GM23248 (cell line): ENCODE measurements around the gene ACO2. TPM values are rescaled to one million over a fixed set of nuclear protein-coding genes. Genes with fewer than 3 reads are reported as not detected.
A peak's percentile ranks its signal among the peaks of the same experiment; 100 is the strongest.

Experiments used
- DNase-seq: peaks from one replicate; pipeline ENCODE4 v3.0.0-alpha.2; 2015
- H2AFZ ChIP-seq: fragments of 200-600 bp; sonication (generic); 2 replicates; pipeline ENCODE4 v1.6.1; 2016; ENCODE audit warnings: antibody characterized with exemption
- H3F3A ChIP-seq: fragments of 200-600 bp; sonication (generic); 2 replicates; pipeline ENCODE4 v1.6.1; 2016; ENCODE audit warnings: mild to moderate bottlenecking, antibody characterized with exemption, mixed run types; ENCODE audit not compliant: insufficient read depth
- H3K27ac ChIP-seq: fragments of 200-600 bp; sonication (generic); 2 replicates; pipeline ENCODE4 v1.5.1; 2016; ENCODE audit warnings: mild to moderate bottlenecking
- H3K27me3 ChIP-seq: fragments of 200-600 bp; sonication (generic); replicated peaks from 2 replicates; pipeline ENCODE4 v1.6.1; 2016; ENCODE audit warnings: mild to moderate bottlenecking; ENCODE audit not compliant: insufficient read depth
- H3K36me3 ChIP-seq: fragments of 200-600 bp; sonication (generic); 2 replicates; pipeline ENCODE4 v1.6.1; 2016; ENCODE audit warnings: low read depth, mild to moderate bottlenecking
- H3K4me1 ChIP-seq: fragments of 200-600 bp; sonication (generic); 2 replicates; pipeline ENCODE4 v1.6.1; 2016; ENCODE audit warnings: mild to moderate bottlenecking; ENCODE audit not compliant: insufficient read depth
- H3K4me2 ChIP-seq: fragments of 200-600 bp; sonication (generic); one replicate; pipeline ENCODE4 v1.6.1; 2016; ENCODE audit warnings: mild to moderate bottlenecking; ENCODE audit not compliant: unreplicated experiment
- H3K4me3 ChIP-seq: fragments of 200-600 bp; sonication (generic); 2 replicates; pipeline ENCODE4 v1.5.1; 2016; ENCODE audit warnings: mild to moderate bottlenecking
- H3K79me2 ChIP-seq: fragments of 200-600 bp; sonication (generic); 2 replicates; pipeline ENCODE4 v1.6.1; 2016; ENCODE audit warnings: mild to moderate bottlenecking; ENCODE audit not compliant: insufficient read depth
- H3K9ac ChIP-seq: fragments of 200-600 bp; sonication (generic); 2 replicates; pipeline ENCODE4 v1.6.1; 2016; ENCODE audit warnings: mild to moderate bottlenecking
- H3K9me2 ChIP-seq: fragments of 200-600 bp; sonication (generic); 2 replicates; pipeline ENCODE4 v1.6.1; 2016; ENCODE audit warnings: mixed run types, mild to moderate bottlenecking, moderate library complexity; ENCODE audit not compliant: insufficient read depth
- H3K9me3 ChIP-seq: fragments of 200-600 bp; sonication (generic); one replicate; pipeline ENCODE4 v1.6.1; 2017; ENCODE audit warnings: low read depth
- H4K20me1 ChIP-seq: fragments of 200-600 bp; sonication (generic); 2 replicates; pipeline ENCODE4 v1.6.0; 2016; ENCODE audit not compliant: insufficient read depth
- EZH2 ChIP-seq: fragments of 200-600 bp; sonication (generic); IDR thresholded peaks from 2 replicates; pipeline ENCODE4 v1.6.1; 2018; ENCODE audit warnings: antibody characterized with exemption, mild to moderate bottlenecking; ENCODE audit not compliant: insufficient read depth, poor library complexity, severe bottlenecking
- EZH2phosphoT487 ChIP-seq: fragments of 200-600 bp; sonication (generic); IDR thresholded peaks from 2 replicates; pipeline ENCODE4 v1.6.1; 2018; ENCODE audit warnings: antibody characterized with exemption, moderate library complexity, mild to moderate bottlenecking, low read depth; ENCODE audit not compliant: insufficient read depth
- WGBS, 2 experiments: methylation state at CpG; one replicate each; pipeline ENCODE4 v1.1.6; 2015 to 2017; ENCODE audit warnings: low lambda C conversion rate in 2 of 2, low coverage in 1 of 2; ENCODE audit errors: missing lambda C conversion rate in 2 of 2; 5-methylcytosine and 5-hydroxymethylcytosine counted together
- in situ Hi-C: fragments of 300-500 bp; cut with MboI; formaldehyde crosslinking; loops from 2 replicates; pipeline ENCODE4 v1.15.0; 2020
- polyA plus RNA-seq: library from polyadenylated mRNA; unstranded; fragments of >200 nt; fragmentation: Nextera tagmentation; extraction: Ambion mirVana; gene quantifications from 2 replicates; pipeline ENCODE4 v1.2.1, GENCODE V29; 2016
- total RNA-seq: library from RNA; depleted of rRNA; stranded (reverse); fragments of >200 nt; shearing (Covaris generic); gene quantifications from 2 replicates; pipeline ENCODE4 v1.2.3, GENCODE V29; 2014

The ACO2 gene
- total and polyA plus RNA-seq, 2 experiments from 2014 or later, result 41.5 to 68.7 TPM

DNA sequence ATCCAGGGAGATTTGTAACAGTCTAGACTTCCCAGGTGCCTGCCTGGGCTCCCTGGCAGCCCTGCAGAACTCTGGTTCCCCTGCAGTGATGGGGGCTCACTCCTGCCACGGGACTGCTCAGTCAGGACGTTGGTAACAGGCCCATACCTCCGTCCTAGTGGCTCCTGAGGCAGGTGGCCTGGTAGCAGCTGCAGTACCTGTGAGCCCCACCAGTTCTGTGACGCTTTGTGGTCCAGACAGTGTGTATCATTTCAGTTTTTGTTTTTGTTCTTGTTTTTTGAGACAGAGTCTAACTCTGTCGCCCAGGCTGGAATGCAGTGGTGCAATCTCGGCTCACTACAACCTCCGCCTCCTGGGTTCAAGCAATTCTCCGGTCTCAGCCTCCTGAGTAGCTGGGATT lies 47.5 kb downstream of the ACO2 start:
- H3F3A ChIP-seq, result no peaks in the 10 kb centered on the region
- no peaks in the 10 kb centered on the region for H3K9me3 ChIP-seq
- no peaks in the 10 kb centered on the region for H3K79me2 ChIP-seq
- no peak overlapping the region for H3K27ac ChIP-seq
- H3K36me3 ChIP-seq, result no peaks in the 10 kb centered on the region
- H2AFZ ChIP-seq, result no peak overlapping the region
- no peak for DNase-seq
- no peak overlapping the region for H3K4me3 ChIP-seq
- 97 to 99% methylated on average over 8 of the region's 8 CpGs for WGBS, 2 experiments
- H3K9me2 ChIP-seq, result no peaks in the 10 kb centered on the region
- in situ Hi-C loops, result loop anchor here (10.0 kb wide), 1 partner anchor 112 kb away; no protein-coding TSS in a partner anchor
- H3K4me1 ChIP-seq, result peaks cover 9% of the 10 kb centered on the region
- H3K4me2 ChIP-seq, result no peak overlapping the region
- H3K27me3 ChIP-seq, result no peaks in the 10 kb centered on the region
- no peaks in the 10 kb centered on the region for H4K20me1 ChIP-seq
- no peak overlapping the region for H3K9ac ChIP-seq
- no peak for TF ChIP-seq EZH2phosphoT487
- TF ChIP-seq EZH2, result no peak

DNA sequence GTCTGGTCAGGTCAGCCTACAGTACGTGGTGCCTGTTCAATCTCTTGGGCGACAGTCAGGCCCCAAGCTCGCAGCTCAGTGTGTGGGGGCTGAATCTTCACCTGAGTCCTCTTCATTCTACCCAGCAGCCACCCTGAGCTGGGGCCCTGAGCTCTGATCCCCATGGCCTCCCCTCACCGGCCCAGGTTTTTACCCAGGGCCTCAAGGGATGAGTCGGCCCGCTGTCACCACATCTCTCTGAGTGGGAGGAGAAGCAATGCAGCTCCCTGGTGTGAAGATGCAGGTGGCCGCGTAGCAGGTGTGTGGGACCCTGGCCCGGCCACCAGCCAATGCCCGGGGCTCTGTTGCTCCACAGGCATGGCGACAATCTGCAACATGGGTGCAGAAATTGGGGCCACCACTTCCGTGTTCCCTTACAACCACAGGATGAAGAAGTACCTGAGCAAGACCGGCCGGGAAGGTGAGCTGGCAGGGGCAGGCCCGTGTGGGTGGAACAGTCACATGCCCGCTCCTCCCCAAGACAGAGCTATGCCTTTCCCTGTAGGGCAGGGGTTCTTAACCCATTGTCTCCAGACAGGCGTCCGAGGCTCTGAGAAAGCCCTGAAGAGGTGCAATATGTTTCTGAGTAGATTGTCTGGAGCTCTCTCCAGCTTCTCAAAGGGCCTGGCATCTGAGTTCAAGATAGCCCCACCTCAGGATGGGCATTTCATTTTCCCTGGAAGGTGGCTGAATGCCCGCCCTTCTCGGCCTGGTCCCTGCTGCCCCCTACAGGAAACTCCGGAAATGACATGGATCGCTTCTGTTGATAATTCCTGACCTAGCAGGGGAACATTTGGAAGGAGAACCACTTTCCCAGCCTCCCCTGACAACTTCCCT lies 48.5 kb downstream of the ACO2 start:
- Histone ChIP-seq H3F3A (no peaks in the 10 kb centered on the region; the same call in 1 of the 2 replicates), H3K27ac (no peak overlapping the region), H4K20me1 (no peaks in the 10 kb centered on the region), H3K4me3 (no peak overlapping the region), H3K27me3 (no peaks in the 10 kb centered on the region), H3K4me1 (peaks cover 8% of the 10 kb centered on the region), H2AFZ (no peak overlapping the region), H3K36me3 (no peaks in the 10 kb centered on the region), H3K9me2 (no peaks in the 10 kb centered on the region), H3K79me2 (no peaks in the 10 kb centered on the region), H3K9me3 (no peaks in the 10 kb centered on the region), H3K9ac (no peak overlapping the region), H3K4me2 (no peak overlapping the region)
- no peak for TF ChIP-seq EZH2phosphoT487
- TF ChIP-seq EZH2, result no peak
- peak; percentile 72 for DNase-seq
- in situ Hi-C loops, result loop anchor here (10.0 kb wide), 1 partner anchor 113 kb away; no protein-coding TSS in a partner anchor
- WGBS, 2 experiments, result 45 to 48% methylated on average over 21 to 22 of the region's 22 CpGs

DNA sequence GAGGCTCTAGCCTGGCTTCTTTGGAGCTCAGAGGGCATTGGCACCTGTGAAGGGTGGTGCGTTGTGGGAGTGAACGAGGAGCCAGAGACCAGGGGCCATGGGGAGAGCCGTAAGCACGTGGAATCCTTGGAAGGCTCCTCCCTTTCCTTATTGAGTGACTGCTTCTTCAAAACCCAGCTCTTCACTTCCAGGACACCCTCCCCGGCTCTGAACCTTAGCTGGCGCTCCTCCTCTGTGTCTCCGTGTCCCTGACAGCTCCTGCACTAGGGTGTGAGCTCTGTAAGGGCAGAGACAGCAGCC lies 49.1 kb downstream of the ACO2 start:
- Histone ChIP-seq H3K4me3 (no peak overlapping the region), H3K9ac (no peak overlapping the region), H4K20me1 (no peaks in the 10 kb centered on the region), H3K4me1 (peaks cover 2% of the 10 kb centered on the region; the same call in 1 of the 2 replicates), H3K36me3 (no peaks in the 10 kb centered on the region), H3K4me2 (no peak overlapping the region), H3K9me2 (no peaks in the 10 kb centered on the region), H3K9me3 (no peaks in the 10 kb centered on the region), H3K27me3 (no peaks in the 10 kb centered on the region), H3K79me2 (no peaks in the 10 kb centered on the region), H3K27ac (no peak overlapping the region), H3F3A (no peaks in the 10 kb centered on the region; the same call in 1 of the 2 replicates), H2AFZ (no peak overlapping the region)
- in situ Hi-C loops, result loop anchor here (10.0 kb wide), 1 partner anchor 113 kb away; no protein-coding TSS in a partner anchor
- DNase-seq, result no peak
- TF ChIP-seq EZH2phosphoT487, result no peak
- TF ChIP-seq EZH2, result no peak
- 51 to 60% methylated on average over 7 of the region's 7 CpGs for WGBS, 2 experiments

DNA sequence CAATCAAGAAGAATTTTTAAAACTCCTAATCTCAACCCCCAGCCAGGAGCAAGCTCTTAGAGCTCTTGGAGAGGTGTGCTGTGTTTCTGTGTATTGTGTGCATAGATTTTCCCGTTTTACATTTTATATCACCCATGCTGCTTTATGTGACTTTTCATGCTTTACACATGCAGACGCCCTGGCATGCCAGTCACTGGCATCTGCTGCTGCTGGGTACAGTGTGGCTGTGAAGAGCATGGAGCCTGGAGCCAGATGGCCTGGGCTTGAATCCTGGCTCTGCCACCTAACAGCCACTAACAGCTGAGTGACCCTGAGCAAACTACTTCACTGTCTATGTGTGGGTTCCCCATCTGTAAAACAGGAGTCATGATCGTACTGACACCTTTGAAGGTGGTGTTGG lies 52.2 kb downstream of the ACO2 start:
- no peak for DNase-seq
- 69 to 75% methylated on average over 3 of the region's 3 CpGs for WGBS, 2 experiments
- Histone ChIP-seq H3K4me3 (no peak overlapping the region), H3K36me3 (no peaks in the 10 kb centered on the region), H3K4me2 (no peak overlapping the region), H3F3A (peaks cover 13% of the 10 kb centered on the region), H4K20me1 (no peaks in the 10 kb centered on the region), H3K9ac (no peak overlapping the region), H3K4me1 (no peaks in the 10 kb centered on the region), H3K9me3 (no peaks in the 10 kb centered on the region), H3K79me2 (no peaks in the 10 kb centered on the region), H3K27ac (no peak overlapping the region), H3K9me2 (no peaks in the 10 kb centered on the region), H2AFZ (no peak overlapping the region), H3K27me3 (no peaks in the 10 kb centered on the region)
- TF ChIP-seq EZH2, result no peak
- no peak for TF ChIP-seq EZH2phosphoT487
- in situ Hi-C loops, result no loop called here
